CD14-positive monocyte (primary cell): ENCODE results near the gene BFSP2. TPM values are rescaled to one million over a fixed set of nuclear protein-coding genes. Genes with fewer than 3 reads are reported as not detected.

ENCODE experiments used
- DNase-seq, 3 donors: peaks; one replicate each; pipeline ENCODE4 v3.0.0-alpha.2; 2011 to 2022
- H2AFZ ChIP-seq: 2 replicates; pipeline ENCODE4 v1.6.0; 2012; ENCODE audit warnings: mild to moderate bottlenecking, low read depth, low read length, inconsistent platforms; ENCODE audit not compliant: insufficient read depth, poor library complexity, severe bottlenecking
- H3K27ac ChIP-seq, 2 donors: 1 replicate in 1 of 2; 2 replicates in 1 of 2; pipeline ENCODE4 v1.5.1; 2012 to 2013; ENCODE audit warnings: low read length in 2 of 2, control low read depth in 1 of 2, inconsistent platforms in 1 of 2, low read depth in 1 of 2, mild to moderate bottlenecking in 1 of 2
- H3K27me3 ChIP-seq, 2 donors: one replicate each; pipeline versions ENCODE4 v1.6.0 to v1.6.1; 2011 to 2013; ENCODE audit warnings: low read length in 2 of 2; ENCODE audit not compliant: control insufficient read depth in 2 of 2, insufficient read depth in 2 of 2
- H3K36me3 ChIP-seq, 2 donors: replicated peaks in 1 of 2; 1 replicate in 1 of 2; 2 replicates in 1 of 2; pipeline versions ENCODE4 v1.5.1 to v1.6.1; 2012 to 2013; ENCODE audit warnings: low read length in 2 of 2, control low read depth in 1 of 2, inconsistent platforms in 1 of 2, mild to moderate bottlenecking in 1 of 2; ENCODE audit not compliant: insufficient read depth in 2 of 2, control insufficient read depth in 1 of 2
- H3K4me1 ChIP-seq, 2 donors: 1 replicate in 1 of 2; 2 replicates in 1 of 2; pipeline versions ENCODE4 v1.5.1 to v1.6.1; 2012 to 2013; ENCODE audit warnings: low read length in 2 of 2, control low read depth in 1 of 2, inconsistent platforms in 1 of 2, mild to moderate bottlenecking in 1 of 2, moderate library complexity in 1 of 2; ENCODE audit not compliant: insufficient read depth in 2 of 2, control insufficient read depth in 1 of 2
- H3K4me2 ChIP-seq: replicated peaks from 2 replicates; pipeline ENCODE3; 2012; ENCODE audit warnings: low read length, moderate library complexity, mild to moderate bottlenecking; ENCODE audit not compliant: poor library complexity, severe bottlenecking; ENCODE audit errors: extremely low read depth
- H3K4me3 ChIP-seq, 3 experiments: fragments of 200-600 bp in 1 of 3; sonication (generic) in 1 of 3; replicated peaks in 1 of 3; 1 replicate in 2 of 3; 2 replicates in 1 of 3; pipeline ENCODE4 v1.5.1; 2011 to 2013; ENCODE audit warnings: low read length in 3 of 3, mild to moderate bottlenecking in 3 of 3, control low read depth in 2 of 3, low read depth in 2 of 3, inconsistent platforms in 1 of 3, moderate library complexity in 1 of 3
- H3K79me2 ChIP-seq: 2 replicates; pipeline ENCODE4 v1.6.0; 2012; ENCODE audit warnings: mild to moderate bottlenecking, control low read depth, inconsistent platforms, low read length, moderate library complexity; ENCODE audit not compliant: insufficient read depth
- H3K9ac ChIP-seq: 2 replicates; pipeline ENCODE4 v1.6.0; 2017; ENCODE audit warnings: low read length, mild to moderate bottlenecking; ENCODE audit not compliant: insufficient read depth, poor library complexity, severe bottlenecking
- H3K9me3 ChIP-seq, 2 donors: replicated peaks in 1 of 2; 1 replicate in 1 of 2; 2 replicates in 1 of 2; pipeline versions ENCODE4 v1.5.1 to v1.6.1; 2012 to 2013; ENCODE audit warnings: low read length in 2 of 2, control low read depth in 1 of 2; ENCODE audit not compliant: control insufficient read depth in 1 of 2, insufficient read depth in 1 of 2
- H4K20me1 ChIP-seq: 2 replicates; pipeline ENCODE4 v1.6.0; 2012; ENCODE audit warnings: mild to moderate bottlenecking, low read length, control low read depth, moderate library complexity; ENCODE audit not compliant: insufficient read depth
- H3K27ac Mint-ChIP-seq, 7 donors: one replicate each; pipeline ENCODE4 v1.8.0; 2020; ENCODE audit warnings: mild to moderate bottlenecking in 7 of 7, mixed read lengths in 7 of 7, moderate library complexity in 6 of 7, inconsistent platforms in 2 of 7
- H3K27me3 Mint-ChIP-seq, 3 donors: one replicate each; pipeline ENCODE4 v1.8.0; 2021 to 2022; ENCODE audit warnings: low read depth in 3 of 3, mild to moderate bottlenecking in 3 of 3, mixed read lengths in 3 of 3, moderate library complexity in 3 of 3, inconsistent platforms in 1 of 3
- H3K36me3 Mint-ChIP-seq, 2 donors: one replicate each; pipeline ENCODE4 v1.8.0; 2020; ENCODE audit warnings: mixed read lengths in 2 of 2, inconsistent platforms in 1 of 2, mild to moderate bottlenecking in 1 of 2
- H3K4me1 Mint-ChIP-seq: one replicate; pipeline ENCODE4 v1.8.0; 2020; ENCODE audit warnings: mild to moderate bottlenecking, mixed read lengths
- H3K4me3 Mint-ChIP-seq, 2 donors: one replicate each; pipeline ENCODE4 v1.8.0; 2020; ENCODE audit warnings: mild to moderate bottlenecking in 2 of 2, mixed read lengths in 2 of 2, moderate library complexity in 1 of 2
- H3K9me3 Mint-ChIP-seq, 7 donors: one replicate each; pipeline ENCODE4 v1.8.0; 2020 to 2022; ENCODE audit warnings: mixed read lengths in 7 of 7, mild to moderate bottlenecking in 6 of 7, moderate library complexity in 6 of 7, inconsistent platforms in 2 of 7
- CTCF ChIP-seq: fragments of 200-600 bp; IDR thresholded peaks from one replicate; pipeline ENCODE4 v1.8.0; 2022; ENCODE audit warnings: antibody characterized with exemption, mild to moderate bottlenecking
- WGBS: methylation state at CpG from one replicate; pipeline ENCODE4 v1.1.5; 2013; ENCODE audit warnings: missing lambda C conversion rate; ENCODE audit not compliant: insufficient coverage; 5-methylcytosine and 5-hydroxymethylcytosine counted together
- intact Hi-C, 2 donors: fragments of 100-400 bp; cut with micrococcal nuclease; formaldehyde crosslinking; loops; one replicate each; pipeline versions ENCODE4 v1.15.0 to v1.15.1; 2023
- polyA plus RNA-seq, 3 donors: library from polyadenylated mRNA; depleted of rRNA in 1 of 3; unstranded in 2 of 3; stranded (reverse) in 1 of 3; fragments of 300-500 nt in 2 of 3; fragments of >200 nt in 1 of 3; fragmentation: Illumina TruSeq in 2 of 3; gene quantifications; 1 replicate in 2 of 3; 2 replicates in 1 of 3; pipeline ENCODE4 v1.2.3, GENCODE V29; 2012 to 2021

Gene BFSP2
- polyA plus RNA-seq, 3 donors: not detected

DNA sequence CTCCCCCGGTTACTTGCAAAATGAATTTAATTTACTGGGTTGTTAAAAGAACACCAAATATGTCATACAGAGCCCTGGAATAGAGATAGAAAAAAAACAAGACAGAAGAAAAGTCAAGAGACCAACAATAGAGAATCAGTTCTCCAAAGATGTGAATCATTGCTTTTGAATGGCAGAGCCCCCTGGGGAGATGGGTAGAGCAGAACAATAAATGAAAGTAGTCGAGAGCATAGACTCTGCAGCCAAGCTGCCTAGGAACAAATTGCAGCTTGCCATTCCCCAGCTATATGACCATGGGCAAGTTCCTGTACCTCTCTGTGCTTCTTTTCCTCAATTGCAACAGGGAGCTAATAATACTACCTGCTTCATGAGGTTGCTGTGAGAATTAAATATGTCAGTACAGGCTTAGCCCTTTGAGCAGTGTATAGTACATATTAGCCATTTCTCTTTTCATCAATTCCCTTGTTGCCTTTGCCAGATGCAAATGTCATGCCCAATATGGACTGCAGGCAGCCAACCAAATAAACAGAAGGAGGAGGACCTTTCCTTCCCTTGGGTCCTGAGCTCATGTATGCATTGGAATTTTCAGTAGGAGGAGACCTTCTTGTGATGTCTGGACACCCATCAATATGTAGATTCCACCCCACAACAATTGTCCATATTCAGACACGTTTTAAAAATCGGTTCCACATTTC, 25.0 kb upstream of the BFSP2 start:
- Histone ChIP-seq H3K9ac (no peak overlapping the region), H3K4me1 (no peaks in the 10 kb centered on the region), H3K4me2 (no peak overlapping the region), H3K36me3 (no peaks in the 10 kb centered on the region), H3K27ac (no peak overlapping the region), H3K79me2 (no peaks in the 10 kb centered on the region), H4K20me1 (no peaks in the 10 kb centered on the region), H2AFZ (no peak overlapping the region), H3K4me3 (no peak overlapping the region), H3K9me3 (no peaks in the 10 kb centered on the region), H3K27me3 (no peaks in the 10 kb centered on the region)
- intact Hi-C loops: no loop called here
- Mint-ChIP-seq H3K4me1 (no peaks in the 10 kb centered on the region), H3K27ac (no peak overlapping the region), H3K9me3 (no peaks in the 10 kb centered on the region), H3K36me3 (no peaks in the 10 kb centered on the region), H3K4me3 (no peak overlapping the region), H3K27me3 (peaks cover 0 to 4% (median 2%) of the 10 kb centered on the region in 3 donors)
- WGBS: no CpG with 5 or more reads among the region's 4 CpGs
- no peak for DNase-seq
- TF ChIP-seq CTCF: no peak

- no peak overlapping the region for H2AFZ ChIP-seq
- TF ChIP-seq CTCF: no peak
- Mint-ChIP-seq H3K4me1 (no peaks in the 10 kb centered on the region), H3K4me3 (no peak overlapping the region), H3K9me3 (no peaks in the 10 kb centered on the region), H3K27me3 (peaks cover 0 to 4% (median 2%) of the 10 kb centered on the region in 3 donors), H3K36me3 (no peaks in the 10 kb centered on the region), H3K27ac (no peak overlapping the region)
- no peak overlapping the region for H3K4me3 ChIP-seq
- H3K27me3 ChIP-seq: no peaks in the 10 kb centered on the region
- H3K4me1 ChIP-seq: no peaks in the 10 kb centered on the region
- H3K79me2 ChIP-seq: no peaks in the 10 kb centered on the region
- H3K9me3 ChIP-seq: no peaks in the 10 kb centered on the region
- H3K9ac ChIP-seq: no peak overlapping the region
- no peaks in the 10 kb centered on the region for H3K36me3 ChIP-seq
- intact Hi-C loops: no loop called here
- no peak overlapping the region for H3K4me2 ChIP-seq
- no peaks in the 10 kb centered on the region for H4K20me1 ChIP-seq
- no peak overlapping the region for H3K27ac ChIP-seq
- DNase-seq: no peak
Observed at GRCh38 chr3:133375403-133375745, 24.5 kb upstream of the BFSP2 start.
